ENCODE results near the gene SCMH1.

DNA sequence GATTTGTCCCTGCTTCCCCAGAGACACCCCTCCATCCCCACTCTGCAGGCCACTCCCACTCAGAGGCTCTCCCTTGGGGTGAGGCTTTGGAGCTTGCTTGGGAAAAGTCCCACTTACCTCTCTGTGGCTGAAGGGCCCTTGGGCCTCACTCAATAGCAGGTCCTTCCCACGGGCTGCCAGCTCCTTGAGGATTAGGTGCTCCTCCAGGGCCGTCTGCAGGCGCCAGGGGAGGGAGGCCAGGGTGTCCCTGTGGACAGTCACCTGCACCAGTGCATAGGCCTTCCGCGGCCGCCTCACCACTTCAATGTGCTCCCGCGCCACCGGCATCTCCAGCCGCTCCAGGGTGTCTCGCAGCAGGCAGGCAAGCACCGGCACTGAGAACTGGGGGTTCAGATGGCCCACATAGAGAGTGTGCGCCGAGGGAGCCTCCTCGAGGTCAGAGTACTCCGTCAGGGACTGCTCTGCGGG lies 222.0 kb downstream of the SCMH1 start:
- TF ChIP-seq, protein P1, sequence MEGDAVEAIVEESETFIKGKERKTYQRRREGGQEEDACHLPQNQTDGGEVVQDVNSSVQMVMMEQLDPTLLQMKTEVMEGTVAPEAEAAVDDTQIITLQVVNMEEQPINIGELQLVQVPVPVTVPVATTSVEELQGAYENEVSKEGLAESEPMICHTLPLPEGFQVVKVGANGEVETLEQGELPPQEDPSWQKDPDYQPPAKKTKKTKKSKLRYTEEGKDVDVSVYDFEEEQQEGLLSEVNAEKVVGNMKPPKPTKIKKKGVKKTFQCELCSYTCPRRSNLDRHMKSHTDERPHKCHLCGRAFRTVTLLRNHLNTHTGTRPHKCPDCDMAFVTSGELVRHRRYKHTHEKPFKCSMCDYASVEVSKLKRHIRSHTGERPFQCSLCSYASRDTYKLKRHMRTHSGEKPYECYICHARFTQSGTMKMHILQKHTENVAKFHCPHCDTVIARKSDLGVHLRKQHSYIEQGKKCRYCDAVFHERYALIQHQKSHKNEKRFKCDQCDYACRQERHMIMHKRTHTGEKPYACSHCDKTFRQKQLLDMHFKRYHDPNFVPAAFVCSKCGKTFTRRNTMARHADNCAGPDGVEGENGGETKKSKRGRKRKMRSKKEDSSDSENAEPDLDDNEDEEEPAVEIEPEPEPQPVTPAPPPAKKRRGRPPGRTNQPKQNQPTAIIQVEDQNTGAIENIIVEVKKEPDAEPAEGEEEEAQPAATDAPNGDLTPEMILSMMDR (IDR thresholded peaks at IDR 0.05), result no peak
- TF ChIP-seq POLR2AphosphoS5 (IDR thresholded peaks at IDR 0.05; ENCODE audit: low read depth, low read length) (peak; percentile 63; the same call in 1 of the 2 replicates), SIN3A (IDR thresholded peaks at IDR 0.05; ENCODE audit: borderline replicate concordance, insufficient read depth, low read depth, low read length) (no peak), TCF7L2 (IDR thresholded peaks at IDR 0.05; ENCODE audit: low read depth, low read length) (no peak)
- TF ChIP-seq, protein P2, sequence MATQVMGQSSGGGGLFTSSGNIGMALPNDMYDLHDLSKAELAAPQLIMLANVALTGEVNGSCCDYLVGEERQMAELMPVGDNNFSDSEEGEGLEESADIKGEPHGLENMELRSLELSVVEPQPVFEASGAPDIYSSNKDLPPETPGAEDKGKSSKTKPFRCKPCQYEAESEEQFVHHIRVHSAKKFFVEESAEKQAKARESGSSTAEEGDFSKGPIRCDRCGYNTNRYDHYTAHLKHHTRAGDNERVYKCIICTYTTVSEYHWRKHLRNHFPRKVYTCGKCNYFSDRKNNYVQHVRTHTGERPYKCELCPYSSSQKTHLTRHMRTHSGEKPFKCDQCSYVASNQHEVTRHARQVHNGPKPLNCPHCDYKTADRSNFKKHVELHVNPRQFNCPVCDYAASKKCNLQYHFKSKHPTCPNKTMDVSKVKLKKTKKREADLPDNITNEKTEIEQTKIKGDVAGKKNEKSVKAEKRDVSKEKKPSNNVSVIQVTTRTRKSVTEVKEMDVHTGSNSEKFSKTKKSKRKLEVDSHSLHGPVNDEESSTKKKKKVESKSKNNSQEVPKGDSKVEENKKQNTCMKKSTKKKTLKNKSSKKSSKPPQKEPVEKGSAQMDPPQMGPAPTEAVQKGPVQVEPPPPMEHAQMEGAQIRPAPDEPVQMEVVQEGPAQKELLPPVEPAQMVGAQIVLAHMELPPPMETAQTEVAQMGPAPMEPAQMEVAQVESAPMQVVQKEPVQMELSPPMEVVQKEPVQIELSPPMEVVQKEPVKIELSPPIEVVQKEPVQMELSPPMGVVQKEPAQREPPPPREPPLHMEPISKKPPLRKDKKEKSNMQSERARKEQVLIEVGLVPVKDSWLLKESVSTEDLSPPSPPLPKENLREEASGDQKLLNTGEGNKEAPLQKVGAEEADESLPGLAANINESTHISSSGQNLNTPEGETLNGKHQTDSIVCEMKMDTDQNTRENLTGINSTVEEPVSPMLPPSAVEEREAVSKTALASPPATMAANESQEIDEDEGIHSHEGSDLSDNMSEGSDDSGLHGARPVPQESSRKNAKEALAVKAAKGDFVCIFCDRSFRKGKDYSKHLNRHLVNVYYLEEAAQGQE (IDR thresholded peaks at IDR 0.05; ENCODE audit: insufficient read depth in 1 of 2, low read depth in 2 of 2, low read length in 1 of 2), result no peak

Data from Panc1 (cell line).